NCI-H526 treated with DMSO at 0.1 percent for 48 hours (cell line): Measurements from ENCODE around the gene TRANK1.

ENCODE experiments used
- DNase-seq: peaks from one replicate; lab custom pipeline; 2025; lab: John Stamatoyannopoulos, UW

Gene TRANK1

GRCh38 chr3:36846406-36846805 is 98.4 kb downstream of the TRANK1 start:
- DNase-seq, result no peak

GRCh38 chr3:36843065-36844051 is 101.5 kb downstream of the TRANK1 start:
- DNase-seq, result peak; percentile 2

- no peak for DNase-seq
Measured at GRCh38 chr3:36842275-36842674, 102.6 kb downstream of the TRANK1 start.

- no peak for DNase-seq
Measured at GRCh38 chr3:36840453-36840921, 104.4 kb downstream of the TRANK1 start.

- no peak for DNase-seq
Measured at GRCh38 chr3:36837089-36837488, 107.8 kb downstream of the TRANK1 start.

- no peak for DNase-seq
Measured at GRCh38 chr3:36833160-36833814, 111.6 kb downstream of the TRANK1 start.

GRCh38 chr3:36832406-36832805 is 112.4 kb downstream of the TRANK1 start:
- DNase-seq, result no peak

- DNase-seq, result no peak
Measured at GRCh38 chr3:36827133-36827532, 117.7 kb downstream of the TRANK1 start.

GRCh38 chr3:36826240-36826639 is 118.6 kb downstream of the TRANK1 start:
- no peak for DNase-seq

- DNase-seq, result no peak
Measured at GRCh38 chr3:36824443-36824842, 120.4 kb downstream of the TRANK1 start.

GRCh38 chr3:36823806-36824205 is 121.0 kb downstream of the TRANK1 start:
- no peak for DNase-seq

- no peak for DNase-seq
Measured at GRCh38 chr3:36820083-36820482, 124.8 kb downstream of the TRANK1 start.

GRCh38 chr3:36817806-36818533 is 126.9 kb downstream of the TRANK1 start:
- peak; percentile 23 for DNase-seq

- DNase-seq, result no peak
Measured at GRCh38 chr3:36815375-36815774, 129.5 kb downstream of the TRANK1 start.

GRCh38 chr3:36814776-36815175 is 130.1 kb downstream of the TRANK1 start:
- no peak for DNase-seq

- DNase-seq, result no peak
Measured at GRCh38 chr3:36814066-36814717, 130.7 kb downstream of the TRANK1 start.

GRCh38 chr3:36813305-36813704 is 131.5 kb downstream of the TRANK1 start:
- no peak for DNase-seq

- no peak for DNase-seq
Measured at GRCh38 chr3:36812240-36812639, 132.6 kb downstream of the TRANK1 start.

- no peak for DNase-seq
Measured at GRCh38 chr3:36811768-36812167, 133.1 kb downstream of the TRANK1 start.

GRCh38 chr3:36804295-36805055 is 140.4 kb downstream of the TRANK1 start:
- DNase-seq, result no peak
